ENCODE data around the gene GYG1.

The GYG1 gene

GRCh38 chr3:148991219-148992026 lies at the start of gene GYG1:
Gene GYG1 (plus strand): TSS chr3:148991540. CDS start chr3:148991641, 101 bp downstream.
- peak within 1 kb of the TSS; percentile 75 for H3K4me3 Mint-ChIP-seq

GRCh38 chr3:148943506-148944205 lies 47.7 kb upstream of the GYG1 start:
- Mint-ChIP-seq H3K9me3 (no peaks in the 10 kb centered on the region), H3K27ac (no peak overlapping the region), H3K4me3 (no peak overlapping the region), H3K4me1 (peaks cover 4% of the 10 kb centered on the region), H3K36me3 (no peaks in the 10 kb centered on the region), H3K27me3 (peaks cover 26% of the 10 kb centered on the region)
- no peak for DNase-seq
- CTCF ChIA-PET: interaction anchor here (0.7 to 8.8 kb wide), 5 partner anchors 10 to 1156 kb away, joined by 3 to 83 read pairs (median 3); no protein-coding TSS in a partner anchor

More at GRCh38 chr3:148991219-148992026, at the start of gene GYG1:
- DNase-seq: peak; percentile 78
- Mint-ChIP-seq H3K27ac (peak within 1 kb of the TSS; percentile 78), H3K27me3 (peaks cover 7% of the 10 kb centered on the region), H3K9me3 (no peaks in the 10 kb centered on the region), H3K36me3 (peaks cover 13% of the 10 kb centered on the region), H3K4me1 (peaks cover 24% of the 10 kb centered on the region)
- CTCF ChIA-PET: interaction anchor here (1.1 kb wide), 1 partner anchor 94 kb away, joined by 3 read pairs; no protein-coding TSS in a partner anchor

GRCh38 chr3:148945116-148945515 lies 46.2 kb upstream of the GYG1 start:
- Mint-ChIP-seq H3K27ac (no peak overlapping the region), H3K36me3 (no peaks in the 10 kb centered on the region), H3K9me3 (no peaks in the 10 kb centered on the region), H3K4me1 (peaks cover 4% of the 10 kb centered on the region), H3K27me3 (peaks cover 20% of the 10 kb centered on the region), H3K4me3 (no peak overlapping the region)
- CTCF ChIA-PET: interaction anchor here (0.9 to 8.8 kb wide), 4 partner anchors 9 to 636 kb away, joined by 3 to 83 read pairs (median 6); no protein-coding TSS in a partner anchor
- no peak for DNase-seq

- CTCF ChIA-PET: interaction anchor here (1.5 to 8.8 kb wide), 2 partner anchors 9 to 88 kb away, joined by 5 to 83 read pairs; no protein-coding TSS in a partner anchor
- H3K9me3 Mint-ChIP-seq: no peaks in the 10 kb centered on the region
- H3K27me3 Mint-ChIP-seq: peaks cover 14% of the 10 kb centered on the region
- H3K4me3 Mint-ChIP-seq: no peak overlapping the region
- H3K4me1 Mint-ChIP-seq: peaks cover 4% of the 10 kb centered on the region
- DNase-seq: no peak
- H3K27ac Mint-ChIP-seq: no peak overlapping the region
- H3K36me3 Mint-ChIP-seq: no peaks in the 10 kb centered on the region
Observed at GRCh38 chr3:148948913-148949657, 42.3 kb upstream of the GYG1 start.

- Mint-ChIP-seq H3K36me3 (no peaks in the 10 kb centered on the region), H3K9me3 (no peaks in the 10 kb centered on the region), H3K27ac (no peak overlapping the region), H3K4me3 (no peak overlapping the region), H3K27me3 (peaks cover 14% of the 10 kb centered on the region), H3K4me1 (peaks cover 4% of the 10 kb centered on the region)
- CTCF ChIA-PET: interaction anchor here (0.6 to 8.4 kb wide), 4 partner anchors 38 to 339 kb away, joined by 3 to 76 read pairs (median 4); no protein-coding TSS in a partner anchor
- DNase-seq: no peak
Observed at GRCh38 chr3:148950806-148951205, 40.5 kb upstream of the GYG1 start.

GRCh38 chr3:148951599-148952361 lies 39.6 kb upstream of the GYG1 start:
- no peaks in the 10 kb centered on the region for H3K9me3 Mint-ChIP-seq
- H3K27ac Mint-ChIP-seq: no peak overlapping the region
- CTCF ChIA-PET: interaction anchor here (0.9 to 8.4 kb wide), 4 partner anchors 14 to 338 kb away, joined by 3 to 76 read pairs (median 4); no protein-coding TSS in a partner anchor
- H3K36me3 Mint-ChIP-seq: no peaks in the 10 kb centered on the region
- peaks cover 14% of the 10 kb centered on the region for H3K27me3 Mint-ChIP-seq
- no peak for DNase-seq
- no peak overlapping the region for H3K4me3 Mint-ChIP-seq
- peaks cover 4% of the 10 kb centered on the region for H3K4me1 Mint-ChIP-seq

GRCh38 chr3:148953094-148953493 lies 38.2 kb upstream of the GYG1 start:
- H3K4me3 Mint-ChIP-seq: no peak overlapping the region
- DNase-seq: no peak
- peaks cover 8% of the 10 kb centered on the region for H3K27me3 Mint-ChIP-seq
- peaks cover 9% of the 10 kb centered on the region for H3K4me1 Mint-ChIP-seq
- H3K27ac Mint-ChIP-seq: no peak overlapping the region
- H3K9me3 Mint-ChIP-seq: no peaks in the 10 kb centered on the region
- CTCF ChIA-PET: interaction anchor here (0.7 to 8.4 kb wide), 11 partner anchors 9 to 383 kb away, joined by 3 to 76 read pairs (median 3); no protein-coding TSS in a partner anchor
- no peaks in the 10 kb centered on the region for H3K36me3 Mint-ChIP-seq

- Mint-ChIP-seq H3K27me3 (peaks cover 3% of the 10 kb centered on the region), H3K27ac (no peak overlapping the region), H3K4me1 (peaks cover 9% of the 10 kb centered on the region), H3K9me3 (no peaks in the 10 kb centered on the region), H3K36me3 (no peaks in the 10 kb centered on the region), H3K4me3 (no peak overlapping the region)
- no peak for DNase-seq
- CTCF ChIA-PET: interaction anchor here (0.6 to 8.4 kb wide), 14 partner anchors 10 to 540 kb away, joined by 3 to 76 read pairs (median 4); no protein-coding TSS in a partner anchor
Observed at GRCh38 chr3:148954981-148955380, 36.4 kb upstream of the GYG1 start.

GRCh38 chr3:148955544-148956346 lies 35.6 kb upstream of the GYG1 start:
- CTCF ChIA-PET: interaction anchor here (0.6 to 8.4 kb wide), 19 partner anchors 18 to 539 kb away, joined by 3 to 76 read pairs (median 4); no protein-coding TSS in a partner anchor
- Mint-ChIP-seq H3K4me1 (peaks cover 9% of the 10 kb centered on the region), H3K4me3 (no peak overlapping the region), H3K27ac (no peak overlapping the region), H3K27me3 (peaks cover 3% of the 10 kb centered on the region), H3K9me3 (no peaks in the 10 kb centered on the region), H3K36me3 (no peaks in the 10 kb centered on the region)
- DNase-seq: peak; percentile 34

GRCh38 chr3:148957586-148957985 lies 33.8 kb upstream of the GYG1 start:
- Mint-ChIP-seq H3K27me3 (peaks cover 12% of the 10 kb centered on the region), H3K4me3 (no peak overlapping the region), H3K36me3 (no peaks in the 10 kb centered on the region), H3K9me3 (no peaks in the 10 kb centered on the region), H3K27ac (peak overlapping the region; percentile 31), H3K4me1 (peaks cover 9% of the 10 kb centered on the region)
- CTCF ChIA-PET: interaction anchor here (0.7 to 8.4 kb wide), 10 partner anchors 9 to 321 kb away, joined by 3 to 76 read pairs (median 4); no protein-coding TSS in a partner anchor
- DNase-seq: peak; percentile 29

- Mint-ChIP-seq H3K36me3 (no peaks in the 10 kb centered on the region), H3K27ac (no peak overlapping the region), H3K9me3 (no peaks in the 10 kb centered on the region), H3K4me3 (no peak overlapping the region), H3K4me1 (peaks cover 9% of the 10 kb centered on the region), H3K27me3 (peaks cover 18% of the 10 kb centered on the region)
- CTCF ChIA-PET: interaction anchor here (1.7 to 4.2 kb wide), 2 partner anchors 10 to 158 kb away, joined by 5 to 14 read pairs; no protein-coding TSS in a partner anchor
- no peak for DNase-seq
Observed at GRCh38 chr3:148958696-148959095, 32.6 kb upstream of the GYG1 start.

GRCh38 chr3:148962513-148962912 lies 28.8 kb upstream of the GYG1 start:
- Mint-ChIP-seq H3K27me3 (peaks cover 20% of the 10 kb centered on the region), H3K36me3 (no peaks in the 10 kb centered on the region), H3K9me3 (no peaks in the 10 kb centered on the region), H3K4me1 (peaks cover 2% of the 10 kb centered on the region), H3K4me3 (no peak overlapping the region), H3K27ac (no peak overlapping the region)
- no peak for DNase-seq
- CTCF ChIA-PET: interaction anchor here (0.8 to 2.2 kb wide), 9 partner anchors 11 to 313 kb away, joined by 3 to 6 read pairs (median 3); no protein-coding TSS in a partner anchor
